NCI-H1105 treated with DMSO at 0.1 percent for 48 hours (cell line): ENCODE measurements around the gene ZEB2.
"Not testable (repeated sequence)": the region's sequence is repeated elsewhere in the genome, so short reads cannot be mapped to it uniquely, and the experiment has no call there.

Experiments
- DNase-seq: peaks from one replicate; lab custom pipeline; 2025; lab: John Stamatoyannopoulos, UW

ZEB2 gene

GRCh38 chr2:144381716-144382115, 138.2 kb downstream of the ZEB2 start:
- DNase-seq, result no peak

- DNase-seq, result no peak
Measured at GRCh38 chr2:144379851-144380311, 140.0 kb downstream of the ZEB2 start.

GRCh38 chr2:144378551-144378950, 141.4 kb downstream of the ZEB2 start:
- DNase-seq, result no peak

- DNase-seq, result no peak
Measured at GRCh38 chr2:144377914-144378313, 142.0 kb downstream of the ZEB2 start.

- no peak for DNase-seq
Measured at GRCh38 chr2:144376926-144377325, 143.0 kb downstream of the ZEB2 start.

GRCh38 chr2:144376460-144376859, 143.5 kb downstream of the ZEB2 start:
- no peak for DNase-seq

- no peak for DNase-seq
Measured at GRCh38 chr2:144374163-144374661, 145.7 kb downstream of the ZEB2 start.

GRCh38 chr2:144372410-144373080, 147.4 kb downstream of the ZEB2 start:
- no peak for DNase-seq

- no peak for DNase-seq
Measured at GRCh38 chr2:144370937-144371584, 148.9 kb downstream of the ZEB2 start.

- DNase-seq, result no peak
Measured at GRCh38 chr2:144369416-144369815, 150.5 kb downstream of the ZEB2 start.

GRCh38 chr2:144366825-144367429, 153.0 kb downstream of the ZEB2 start:
- no peak for DNase-seq

- DNase-seq, result no peak
Measured at GRCh38 chr2:144364944-144365738, 154.8 kb downstream of the ZEB2 start.

- not testable (repeated sequence) for DNase-seq
Measured at GRCh38 chr2:144364247-144364646, 155.7 kb downstream of the ZEB2 start.

GRCh38 chr2:144362401-144362800, 157.5 kb downstream of the ZEB2 start:
- no peak for DNase-seq

- no peak for DNase-seq
Measured at GRCh38 chr2:144361742-144362141, 158.2 kb downstream of the ZEB2 start.

GRCh38 chr2:144359684-144360083, 160.2 kb downstream of the ZEB2 start:
- no peak for DNase-seq

GRCh38 chr2:144358979-144359541, 160.9 kb downstream of the ZEB2 start:
- no peak for DNase-seq

GRCh38 chr2:144358374-144358964, 161.4 kb downstream of the ZEB2 start:
- DNase-seq, result no peak

GRCh38 chr2:144357623-144358373, 162.1 kb downstream of the ZEB2 start:
- DNase-seq, result no peak

- no peak for DNase-seq
Measured at GRCh38 chr2:144356402-144356801, 163.5 kb downstream of the ZEB2 start.

- DNase-seq, result no peak
Measured at GRCh38 chr2:144354953-144355352, 165.0 kb downstream of the ZEB2 start.
